ENCODE data around the gene ARFIP1. TPM values are rescaled to one million over a fixed set of nuclear protein-coding genes. Genes with fewer than 3 reads are reported as not detected.

The ARFIP1 gene
- total and polyA plus RNA-seq, 2 of the 8 experiments (the other 6 are each of a cell fraction or from before 2014, with no cell fraction given) = 13.5 to 38.0 TPM

- TF ChIP-seq FOSL1 (IDR thresholded peaks at IDR 0.05; ENCODE audit: insufficient read depth, low read depth, low read length) (no peak), TCF12 (IDR thresholded peaks at IDR 0.05; ENCODE audit: low read depth, low read length) (no peak)
These were observed 35.3 kb downstream of the ARFIP1 start (continued) for GRCh38 chr4:152815078-152815477.
